Hepatocyte (in vitro differentiated cells): Measurements from ENCODE around the gene RCAN2.

Experiments
- CTCF ChIP-seq: fragments of 200-600 bp; sonication (generic); IDR thresholded peaks from 2 replicates; pipeline ENCODE4 v1.5.1; 2016; ENCODE audit warnings: antibody characterized with exemption, mild to moderate bottlenecking; ENCODE audit not compliant: poor library complexity
- EZH2 ChIP-seq: fragments of 200-600 bp; sonication (generic); IDR thresholded peaks from 2 replicates; pipeline ENCODE4 v1.6.1; 2016; ENCODE audit warnings: antibody characterized with exemption, mild to moderate bottlenecking, borderline replicate concordance

- TF ChIP-seq CTCF (no peak), EZH2 (no peak)
Measured at GRCh38 chr6:46378161-46378881, 112.9 kb downstream of the RCAN2 start.
